ENCODE data around the gene MACROD1. TPM values are rescaled to one million over a fixed set of nuclear protein-coding genes. Genes with fewer than 3 reads are reported as not detected.

The MACROD1 gene
- polyA plus RNA-seq, 1 donor (not counting 4 experiments of a cell fraction or from before 2014, with no cell fraction given), result 4.6 TPM

DNA sequence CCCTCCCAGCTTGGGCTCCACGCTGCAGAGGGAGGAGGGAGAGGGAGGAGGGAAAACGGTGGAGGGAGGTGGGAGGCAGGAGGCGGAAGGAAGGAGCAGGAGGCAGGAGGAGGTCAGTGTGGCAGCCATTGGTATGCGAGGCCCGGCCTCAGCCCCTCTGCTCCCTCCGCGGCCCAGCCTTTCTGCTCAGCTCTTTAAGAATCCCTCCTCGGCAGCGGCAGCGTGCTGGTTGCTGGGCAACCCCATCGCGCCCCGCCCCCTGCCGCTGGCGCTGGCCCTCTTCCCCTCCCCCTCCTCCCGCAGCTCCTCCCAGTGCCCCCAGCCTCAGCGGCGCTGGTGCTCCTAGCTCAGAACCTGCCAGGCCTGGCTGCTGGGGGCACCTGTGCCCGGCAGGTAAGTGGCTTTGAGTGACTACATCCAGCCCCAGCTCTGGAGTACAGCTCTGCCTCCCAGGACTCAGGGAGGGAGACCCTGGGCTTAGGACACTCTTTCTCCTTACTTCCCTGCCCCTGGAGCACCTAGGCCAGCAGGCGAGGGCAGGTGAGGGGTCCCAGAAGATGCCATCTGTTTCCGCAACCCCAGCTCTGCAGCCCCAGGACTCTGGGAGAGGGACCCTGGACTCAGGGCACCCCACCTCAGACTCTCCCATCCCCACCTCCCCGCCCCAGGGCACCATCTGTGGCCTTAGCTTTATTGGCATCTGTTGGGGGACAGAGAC is 137.4 kb downstream of the MACROD1 start:
- FAIRE-seq (no peak), DNase-seq (ENCODE audit: low read depth, low spot score) (no peak)
- Histone ChIP-seq H3K36me3 (ENCODE audit: control insufficient read depth in 2 of 2, extremely low read depth in 1 of 2, insufficient read depth in 2 of 2, low read length in 2 of 2) (no peaks in the 10 kb centered on the region), H3K27ac (ENCODE audit: control insufficient read depth, insufficient read depth, low read length) (no peak overlapping the region), H2AFZ (ENCODE audit: control insufficient read depth, low read length) (no peak overlapping the region), H3K9me3 (ENCODE audit: control insufficient read depth, low read depth, low read length) (no peaks in the 10 kb centered on the region), H3K27me3 (ENCODE audit: control insufficient read depth, extremely low read depth, insufficient read depth, low read length) (peaks cover 32% of the 10 kb centered on the region), H3K79me2 (ENCODE audit: control insufficient read depth, insufficient read depth, low read length) (no peaks in the 10 kb centered on the region), H4K20me1 (ENCODE audit: control insufficient read depth, extremely low read depth, insufficient read depth, low read length) (peaks cover 3% of the 10 kb centered on the region), H3K9me1 (ENCODE audit: control insufficient read depth, extremely low read depth, insufficient read depth, low read length) (no peaks in the 10 kb centered on the region), H3K4me1 (ENCODE audit: control insufficient read depth, extremely low read depth, insufficient read depth, low read length) (no peaks in the 10 kb centered on the region), H3K9ac (ENCODE audit: control insufficient read depth, extremely low read depth, insufficient read depth, low read length) (no peak overlapping the region), H3K4me3 (ENCODE audit: control insufficient read depth in 2 of 3, extremely low read depth in 1 of 3, insufficient read depth in 2 of 3, low read depth in 1 of 3, low read length in 3 of 3) (no peak overlapping the region), H3K4me2 (ENCODE audit: control insufficient read depth, extremely low read depth, insufficient read depth, low read depth, low read length) (no peak overlapping the region)
- dilution Hi-C loops (cut with MboI; ENCODE audit: extremely low pct_ligation_motif_present, low sequenced_read_pairs), result no loop called here
- TF ChIP-seq, protein P1, sequence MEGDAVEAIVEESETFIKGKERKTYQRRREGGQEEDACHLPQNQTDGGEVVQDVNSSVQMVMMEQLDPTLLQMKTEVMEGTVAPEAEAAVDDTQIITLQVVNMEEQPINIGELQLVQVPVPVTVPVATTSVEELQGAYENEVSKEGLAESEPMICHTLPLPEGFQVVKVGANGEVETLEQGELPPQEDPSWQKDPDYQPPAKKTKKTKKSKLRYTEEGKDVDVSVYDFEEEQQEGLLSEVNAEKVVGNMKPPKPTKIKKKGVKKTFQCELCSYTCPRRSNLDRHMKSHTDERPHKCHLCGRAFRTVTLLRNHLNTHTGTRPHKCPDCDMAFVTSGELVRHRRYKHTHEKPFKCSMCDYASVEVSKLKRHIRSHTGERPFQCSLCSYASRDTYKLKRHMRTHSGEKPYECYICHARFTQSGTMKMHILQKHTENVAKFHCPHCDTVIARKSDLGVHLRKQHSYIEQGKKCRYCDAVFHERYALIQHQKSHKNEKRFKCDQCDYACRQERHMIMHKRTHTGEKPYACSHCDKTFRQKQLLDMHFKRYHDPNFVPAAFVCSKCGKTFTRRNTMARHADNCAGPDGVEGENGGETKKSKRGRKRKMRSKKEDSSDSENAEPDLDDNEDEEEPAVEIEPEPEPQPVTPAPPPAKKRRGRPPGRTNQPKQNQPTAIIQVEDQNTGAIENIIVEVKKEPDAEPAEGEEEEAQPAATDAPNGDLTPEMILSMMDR (optimal IDR thresholded peaks at IDR 0.05 in 1 of 3, IDR thresholded peaks at IDR 0.05 in 1 of 3, conservative IDR thresholded peaks at IDR 0.05 in 1 of 3; ENCODE audit: extremely low read depth in 1 of 3, insufficient read depth in 2 of 3, low read length in 3 of 3), result no peak
- no peak for TF ChIP-seq EZH2 (IDR thresholded peaks at IDR 0.05; ENCODE audit: low read length)

- Histone ChIP-seq H3K27ac (ENCODE audit: control insufficient read depth, insufficient read depth, low read length) (no peak overlapping the region), H3K9me1 (ENCODE audit: control insufficient read depth, extremely low read depth, insufficient read depth, low read length) (no peaks in the 10 kb centered on the region)
Measured at GRCh38 chr11:64027651-64028397, 138.1 kb downstream of the MACROD1 start.

More at GRCh38 chr11:64027651-64028397, 138.1 kb downstream of the MACROD1 start:
- Histone ChIP-seq H3K4me3 (ENCODE audit: control insufficient read depth in 2 of 3, extremely low read depth in 1 of 3, insufficient read depth in 2 of 3, low read depth in 1 of 3, low read length in 3 of 3) (no peak overlapping the region), H3K4me2 (ENCODE audit: control insufficient read depth, extremely low read depth, insufficient read depth, low read depth, low read length) (no peak overlapping the region), H3K4me1 (ENCODE audit: control insufficient read depth, extremely low read depth, insufficient read depth, low read length) (no peaks in the 10 kb centered on the region), H2AFZ (ENCODE audit: control insufficient read depth, low read length) (no peak overlapping the region), H4K20me1 (ENCODE audit: control insufficient read depth, extremely low read depth, insufficient read depth, low read length) (peaks cover 3% of the 10 kb centered on the region), H3K27me3 (ENCODE audit: control insufficient read depth, extremely low read depth, insufficient read depth, low read length) (peaks cover 28% of the 10 kb centered on the region), H3K9me3 (ENCODE audit: control insufficient read depth, low read depth, low read length) (no peaks in the 10 kb centered on the region), H3K36me3 (ENCODE audit: control insufficient read depth in 2 of 2, extremely low read depth in 1 of 2, insufficient read depth in 2 of 2, low read length in 2 of 2) (no peaks in the 10 kb centered on the region), H3K9ac (ENCODE audit: control insufficient read depth, extremely low read depth, insufficient read depth, low read length) (no peak overlapping the region), H3K79me2 (ENCODE audit: control insufficient read depth, insufficient read depth, low read length) (no peaks in the 10 kb centered on the region)
- FAIRE-seq, result no peak
- dilution Hi-C loops (cut with MboI; ENCODE audit: extremely low pct_ligation_motif_present, low sequenced_read_pairs), result no loop called here
- TF ChIP-seq, protein P1 (optimal IDR thresholded peaks at IDR 0.05 in 1 of 3, IDR thresholded peaks at IDR 0.05 in 1 of 3, conservative IDR thresholded peaks at IDR 0.05 in 1 of 3; ENCODE audit: extremely low read depth in 1 of 3, insufficient read depth in 2 of 3, low read length in 3 of 3), result no peak
- DNase-seq (ENCODE audit: low read depth, low spot score), result no peak

All from keratinocyte (primary cell).